ENCODE measurements around the gene MAFG.
A peak's percentile ranks its signal among the peaks of the same experiment; 100 is the strongest.

Gene MAFG

DNA sequence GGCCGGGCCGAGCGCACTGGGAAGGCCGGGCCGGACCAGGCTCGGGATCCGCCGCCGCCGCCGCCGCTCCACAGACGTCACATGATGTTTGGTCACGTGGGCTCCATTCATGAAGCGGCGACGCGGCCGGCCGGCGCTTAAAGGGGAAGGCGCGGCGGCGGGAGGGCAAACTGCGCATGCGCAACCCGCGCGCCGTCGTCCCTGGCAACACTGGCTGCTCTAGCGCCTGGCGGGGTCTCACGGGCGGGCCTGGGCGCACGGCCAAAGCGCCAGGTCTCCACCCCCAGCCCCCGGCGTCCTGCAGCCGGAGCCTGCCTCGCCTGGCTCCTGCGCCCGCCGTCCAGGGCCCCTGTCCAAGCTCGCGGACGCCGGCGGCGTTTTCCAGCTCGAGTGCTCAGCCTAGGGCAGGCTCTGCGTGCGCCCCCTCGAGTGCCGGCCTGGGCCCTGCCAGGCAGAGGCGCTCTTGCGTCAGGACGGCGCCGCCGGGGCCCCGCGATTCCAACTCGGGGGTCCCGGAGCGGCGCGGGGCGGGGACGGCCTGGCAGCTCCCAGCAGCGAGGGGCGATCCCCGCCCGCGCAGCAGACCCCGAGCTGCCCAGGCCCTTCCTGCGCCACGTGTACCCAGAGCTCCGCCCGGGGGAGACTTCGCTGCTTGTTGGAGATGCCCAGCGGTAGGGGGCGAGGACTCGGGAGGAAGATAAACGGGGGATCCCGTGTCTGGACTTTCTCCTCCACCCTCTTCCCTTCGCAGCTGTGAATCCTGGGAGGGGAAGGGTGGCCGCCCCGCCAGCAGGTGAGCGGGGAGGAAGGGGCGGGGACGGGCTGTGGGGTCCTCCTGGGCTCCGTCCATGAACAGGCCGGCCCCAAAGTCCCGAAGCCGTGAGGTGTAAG lies at the start of gene MAFG:
MAFG (minus strand) TSS at position 83 of the 891 bp plus-strand sequence. CDS start 4,550 bp downstream, outside the sequence.
- DNase-seq, result peak; percentile 90

- peak; percentile 53 for DNase-seq
These were observed 49.0 kb upstream of the MAFG start for GRCh38 chr17:81976332-81977210.

DNA sequence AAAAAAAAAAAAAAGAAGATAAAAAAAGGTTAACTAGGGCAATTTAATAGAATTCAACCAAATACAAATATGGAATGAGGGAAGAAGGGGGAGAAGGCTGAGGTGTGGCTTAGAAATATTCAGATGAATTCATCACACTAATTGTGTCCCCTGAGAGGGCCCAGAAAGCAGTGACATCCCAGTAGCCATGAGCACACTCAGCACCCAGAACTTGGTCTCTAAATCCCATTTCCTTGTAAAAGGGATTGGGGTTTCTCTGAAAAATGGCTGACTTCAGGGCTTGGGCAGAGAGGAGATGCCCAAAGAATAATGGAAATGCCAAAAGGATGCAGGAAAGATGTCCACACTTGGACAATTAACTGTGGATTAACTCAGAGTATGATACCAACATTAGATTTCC lies 45.9 kb upstream of the MAFG start:
- no peak for DNase-seq

DNA sequence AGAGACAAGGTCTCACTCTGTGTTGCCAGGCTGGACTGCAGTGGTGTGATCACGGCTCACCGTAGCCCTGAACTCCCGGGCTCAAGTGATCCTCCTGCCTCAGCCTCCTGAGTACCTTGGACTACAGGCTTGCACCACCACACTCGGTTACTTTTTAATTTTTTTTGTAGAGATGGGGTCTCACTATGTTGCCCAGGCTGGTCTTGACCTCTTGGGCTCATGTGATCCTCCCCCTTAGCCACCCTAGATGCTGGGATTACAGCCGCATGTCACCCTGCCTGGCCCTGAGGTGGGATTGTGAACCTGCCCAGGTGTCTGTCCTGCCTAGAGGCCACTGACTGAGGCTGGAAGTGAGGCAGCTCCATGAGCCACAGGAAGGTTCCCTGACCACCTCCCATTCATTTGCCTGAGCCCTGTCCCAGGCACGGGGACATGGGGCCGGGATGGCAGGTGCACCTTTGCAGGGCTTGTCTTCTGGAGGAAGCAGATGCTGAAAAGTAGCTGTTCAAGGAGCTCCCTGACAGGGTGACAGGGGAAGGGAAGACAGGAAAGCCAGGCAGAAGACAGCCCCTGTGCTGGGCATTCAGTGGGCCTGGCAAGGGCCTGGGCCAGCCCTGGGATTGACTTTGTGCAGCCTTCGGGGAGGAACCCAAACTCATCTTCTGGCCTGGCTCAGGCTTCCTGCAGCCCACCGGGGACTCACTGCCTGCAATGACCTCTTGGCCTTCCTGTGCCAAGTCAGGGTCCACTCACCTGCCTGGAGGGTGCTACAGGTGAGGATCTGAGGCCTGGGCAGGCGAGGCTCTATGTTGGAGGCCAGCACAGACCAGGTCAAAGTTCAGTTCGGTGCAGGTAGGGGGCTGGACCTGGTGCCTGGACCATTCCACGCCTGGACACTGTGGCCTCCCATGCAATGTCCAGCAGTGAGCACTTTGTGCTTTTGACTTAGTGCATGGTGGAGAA lies 41.6 kb upstream of the MAFG start:
- DNase-seq, result no peak

DNA sequence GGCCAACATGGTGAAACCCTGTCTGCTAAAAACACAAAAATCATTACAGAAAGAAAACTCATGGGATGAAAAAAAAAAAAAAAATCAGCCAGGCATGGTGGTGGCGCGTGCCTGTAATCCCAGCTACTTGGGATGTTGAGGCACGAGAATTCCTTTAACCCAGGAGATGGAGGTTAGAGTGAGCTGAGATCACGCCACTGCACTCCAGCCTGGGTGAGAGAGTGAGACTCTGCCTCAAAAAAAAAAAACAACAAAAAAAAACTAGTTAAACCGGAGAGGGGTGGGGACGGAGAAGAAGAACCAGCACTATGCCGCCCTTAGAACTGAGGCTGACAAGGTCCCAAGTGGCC lies 40.8 kb upstream of the MAFG start:
- DNase-seq, result no peak

DNA sequence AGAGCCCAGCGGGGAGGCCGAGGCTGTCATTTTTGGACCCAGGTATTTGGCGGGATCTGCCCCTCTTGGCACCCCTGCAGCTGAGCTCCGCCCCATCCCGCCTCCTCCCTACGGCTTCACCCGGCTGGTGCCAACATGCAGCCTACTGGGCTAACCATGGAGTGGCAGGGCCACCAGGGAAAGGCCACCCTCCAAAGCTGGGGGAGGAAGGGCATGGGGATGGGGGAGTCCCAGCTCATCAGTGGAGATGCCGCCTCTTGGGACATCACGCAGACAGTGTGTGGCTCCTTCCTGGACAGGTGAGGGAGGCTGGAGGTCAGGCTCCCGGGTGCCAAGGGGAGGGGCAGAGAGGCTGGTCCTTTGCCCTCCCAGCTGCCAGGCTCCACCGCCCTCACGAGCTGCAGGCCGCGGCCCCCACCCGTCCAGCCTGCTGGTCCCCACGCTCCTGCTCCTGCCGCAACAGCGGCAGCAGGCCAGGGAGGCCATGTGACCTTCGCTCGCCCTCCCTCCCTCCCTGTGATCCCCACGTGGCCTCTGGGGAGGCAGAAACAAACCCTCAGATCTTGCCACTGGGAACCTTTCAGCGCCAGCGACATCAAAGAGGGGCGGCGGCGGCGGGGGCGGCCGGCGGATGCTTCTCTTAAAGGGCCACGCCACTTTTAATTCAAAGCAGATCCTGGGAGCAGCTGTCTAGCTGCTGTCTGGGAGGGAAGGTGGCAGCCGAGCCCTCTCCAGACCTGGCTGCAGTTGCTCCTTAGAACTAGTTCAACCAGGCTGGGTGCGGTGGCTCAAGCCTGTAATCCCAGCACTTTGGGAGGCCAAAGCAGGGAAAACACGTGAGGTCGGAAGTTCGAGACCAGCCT lies 40.2 kb upstream of the MAFG start:
- peak; percentile 89 for DNase-seq

DNA sequence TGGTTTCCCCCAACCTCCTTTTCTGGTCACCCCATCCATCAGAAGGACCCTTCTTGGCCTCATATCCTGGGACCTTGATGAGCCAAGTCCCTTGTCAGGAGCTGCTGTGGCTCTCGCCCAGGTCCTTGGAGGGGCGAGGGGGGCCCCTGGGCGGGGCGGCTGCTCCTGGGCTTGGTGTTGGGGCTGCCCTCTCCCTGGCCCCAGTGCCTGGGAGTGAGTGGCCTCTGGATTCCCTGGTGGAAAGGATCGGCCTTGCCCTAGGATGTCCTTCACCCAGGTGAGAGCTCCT lies 39.7 kb upstream of the MAFG start:
- no peak for DNase-seq

GRCh38 chr17:81966343-81967243 lies 39.1 kb upstream of the MAFG start:
- DNase-seq, result no peak

DNA sequence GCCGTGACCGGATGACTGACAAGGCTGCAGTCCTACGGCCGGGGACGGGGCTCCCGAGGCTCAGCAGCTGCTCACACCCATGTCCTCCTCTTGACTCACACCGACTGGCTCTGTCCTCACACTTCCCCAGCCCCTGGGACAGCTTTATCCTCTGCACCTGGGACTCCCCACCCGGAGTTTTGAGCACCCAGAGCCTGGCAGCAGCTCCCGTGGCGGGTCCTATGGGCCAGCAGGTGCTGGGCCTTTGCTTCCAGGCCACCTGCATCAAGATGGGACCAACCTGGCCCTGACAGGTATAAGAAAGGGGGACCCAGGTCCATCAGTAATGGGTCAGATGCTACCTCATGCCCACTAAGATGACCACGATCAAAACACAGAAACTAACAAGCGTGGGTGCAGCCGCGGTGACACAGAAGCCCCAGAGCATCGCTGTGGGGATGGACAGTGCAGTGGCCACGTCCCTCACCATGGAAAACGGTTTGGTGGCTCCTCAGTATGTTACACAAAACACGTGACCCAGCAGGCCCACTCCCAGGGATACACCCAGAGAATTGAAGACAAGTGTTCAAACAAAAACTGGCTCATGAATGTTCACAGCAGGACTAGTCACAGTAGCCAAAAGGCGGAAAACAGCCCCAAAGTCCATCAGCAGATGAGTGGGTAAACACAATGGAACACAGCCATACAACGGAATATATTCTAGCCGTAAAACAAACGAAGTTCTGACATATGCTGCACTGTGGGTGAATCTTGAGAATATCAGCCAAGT lies 36.7 kb upstream of the MAFG start:
- DNase-seq, result no peak

DNA sequence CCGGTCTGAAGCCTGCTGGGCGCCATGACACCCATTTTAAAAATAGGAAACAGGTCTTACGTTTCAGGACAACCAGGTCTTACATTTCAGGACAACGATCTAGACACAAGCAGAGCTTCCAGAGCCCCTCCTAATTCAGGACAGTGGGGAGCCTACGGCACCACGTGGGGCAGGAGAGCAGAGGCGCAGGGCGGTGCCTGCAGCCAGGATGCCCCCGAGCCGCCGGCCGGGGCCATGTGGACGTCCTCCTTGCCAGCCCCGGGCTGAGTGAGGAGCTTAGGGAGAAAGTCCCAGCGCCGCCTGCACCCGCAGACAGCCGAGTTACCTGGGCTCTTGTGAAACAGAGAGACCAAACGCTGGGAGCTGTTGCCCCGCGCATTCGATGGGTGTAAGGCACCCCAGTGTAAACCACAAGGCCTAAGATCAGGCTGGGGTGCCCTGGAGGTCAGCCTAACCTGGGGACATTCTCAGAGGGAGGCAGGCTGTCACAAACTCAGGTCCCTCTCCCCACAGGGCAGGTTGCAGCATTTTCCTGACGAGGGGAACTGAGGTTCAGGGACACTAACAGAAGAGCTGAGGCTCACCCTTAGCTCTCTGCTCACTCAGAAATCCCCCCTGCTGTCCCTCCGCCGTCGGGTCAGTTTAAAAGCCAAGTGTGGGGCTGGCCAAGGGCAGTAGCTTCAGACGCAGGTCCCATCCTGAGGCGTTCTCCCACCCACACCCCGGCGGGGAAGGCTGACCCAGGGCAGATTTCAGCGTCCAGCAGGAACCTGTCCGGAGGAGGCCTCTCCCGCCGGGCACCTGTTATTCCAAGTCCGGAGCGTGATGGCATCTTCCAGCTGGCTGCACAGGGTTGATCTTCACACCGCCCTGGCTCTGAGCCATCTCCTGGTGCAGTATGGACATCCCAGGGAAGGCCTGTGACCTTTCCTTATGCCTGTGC lies 35.2 kb upstream of the MAFG start:
- DNase-seq, result no peak

DNA sequence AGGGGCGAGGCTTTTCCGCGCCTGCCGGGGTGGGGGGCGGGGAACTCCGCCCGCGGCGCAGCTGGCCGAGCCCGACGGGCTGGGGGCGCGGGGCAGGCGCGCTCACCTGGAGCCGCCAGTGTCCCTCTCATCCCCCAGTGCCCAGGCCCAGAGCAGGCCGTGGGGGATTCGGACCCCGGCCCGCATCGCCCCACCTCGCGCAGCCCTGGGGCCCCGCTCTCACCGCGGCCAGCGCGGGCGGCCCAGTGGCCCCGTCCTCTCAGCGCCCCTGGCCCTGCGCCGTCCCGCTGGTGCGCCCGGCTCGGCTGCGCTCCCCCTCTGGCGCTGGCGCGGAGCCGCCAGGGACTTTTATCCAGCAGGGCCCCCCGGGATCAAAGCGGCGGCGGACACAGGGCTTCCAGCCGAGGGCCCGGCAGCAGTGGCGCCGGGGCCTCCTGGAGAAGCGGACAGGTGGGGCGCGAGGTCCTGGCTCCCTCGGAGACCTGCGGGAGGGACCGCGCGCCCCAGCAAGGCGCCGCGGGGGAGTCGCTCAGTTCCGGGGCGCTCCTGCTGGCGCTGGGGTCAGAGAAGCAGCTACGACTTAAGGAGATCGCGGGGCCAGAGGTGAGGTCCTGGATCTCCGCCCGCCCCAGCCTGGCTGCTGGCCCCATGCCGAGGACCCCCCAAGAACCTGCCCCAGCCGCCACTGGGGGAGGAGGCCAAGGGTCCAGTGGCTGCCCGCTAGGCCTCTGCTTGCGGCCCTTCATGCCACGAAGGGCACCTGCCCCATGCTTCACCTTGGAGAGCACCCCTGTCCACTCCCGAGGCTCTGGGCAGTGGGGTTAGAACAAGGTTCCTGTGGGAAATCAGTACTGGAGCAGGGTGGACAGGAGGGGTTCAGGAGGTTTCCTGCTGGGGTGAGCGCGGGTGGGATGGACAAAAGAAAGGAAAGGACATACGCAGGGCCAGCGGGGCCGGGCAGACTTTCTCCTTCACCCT lies 34.3 kb upstream of the MAFG start:
- no peak for DNase-seq

DNA sequence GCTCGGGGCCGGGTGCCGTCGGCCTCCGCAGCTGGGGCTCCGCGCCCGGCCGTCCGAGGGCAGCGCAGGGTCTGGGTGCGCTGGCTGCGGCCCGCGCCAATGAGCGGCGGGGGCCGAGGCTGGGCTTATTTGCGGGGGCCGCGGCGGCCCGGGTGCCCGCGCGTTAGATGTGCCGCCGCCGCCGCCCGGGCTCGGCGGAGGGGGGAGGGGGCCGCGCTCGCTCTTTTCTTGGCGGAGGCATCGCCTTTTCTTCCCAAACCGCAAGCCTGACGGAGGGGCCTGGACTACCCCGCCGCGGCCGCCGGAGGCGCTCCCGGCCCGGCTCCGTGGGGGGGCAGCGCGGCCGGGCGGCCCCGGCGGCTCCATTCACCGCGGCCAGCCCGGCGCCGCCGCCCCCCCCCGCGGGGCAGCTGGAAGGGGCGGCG lies 33.6 kb upstream of the MAFG start, which contains the start of gene NOTUM:
NOTUM (minus strand) TSS at position 101 of the 425 bp plus-strand sequence. CDS start 278 bp downstream, outside the sequence.
- no peak for DNase-seq

DNA sequence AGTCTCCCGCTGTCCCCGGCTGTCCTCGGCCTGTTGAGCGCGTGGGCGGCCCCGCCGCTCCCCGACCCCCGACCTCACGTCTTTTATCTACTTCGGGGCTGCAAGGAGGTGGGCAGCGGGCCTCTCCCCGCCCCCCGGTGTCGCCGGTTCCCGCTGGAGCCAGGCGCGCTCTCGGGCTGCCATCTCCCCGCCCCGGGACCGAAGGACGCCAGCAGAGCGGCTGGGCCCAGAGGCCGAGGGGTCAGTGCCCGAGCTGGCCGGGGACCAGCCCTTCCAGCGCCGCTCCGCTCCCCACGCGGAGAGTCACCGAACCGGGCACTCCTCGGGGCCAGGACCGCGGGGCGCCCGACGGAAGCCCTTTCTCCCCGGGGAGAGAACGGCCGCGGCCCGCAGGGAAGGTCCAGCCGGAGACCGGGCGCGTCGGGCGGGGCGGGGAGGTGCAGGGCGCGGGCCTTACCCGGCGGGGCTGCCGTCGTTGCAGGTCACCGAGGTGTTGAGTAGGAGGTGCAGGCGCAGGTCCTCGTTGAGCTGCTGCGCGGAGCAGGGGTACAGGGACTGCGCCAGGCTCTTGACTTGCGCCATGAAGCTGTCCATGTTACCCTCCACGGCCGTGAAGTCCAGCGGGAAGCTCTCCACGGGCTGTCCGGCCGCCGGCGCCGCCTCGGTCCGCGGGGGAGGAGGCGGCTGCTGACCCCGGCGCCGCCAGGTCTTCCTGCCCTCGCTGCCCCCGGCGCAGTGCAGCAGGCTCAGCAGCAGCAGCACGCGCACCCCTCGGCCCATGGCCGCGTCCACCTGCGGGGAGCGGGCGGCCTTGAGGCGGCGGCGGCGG lies 32.8 kb upstream of the MAFG start:
- no peak for DNase-seq

DNA sequence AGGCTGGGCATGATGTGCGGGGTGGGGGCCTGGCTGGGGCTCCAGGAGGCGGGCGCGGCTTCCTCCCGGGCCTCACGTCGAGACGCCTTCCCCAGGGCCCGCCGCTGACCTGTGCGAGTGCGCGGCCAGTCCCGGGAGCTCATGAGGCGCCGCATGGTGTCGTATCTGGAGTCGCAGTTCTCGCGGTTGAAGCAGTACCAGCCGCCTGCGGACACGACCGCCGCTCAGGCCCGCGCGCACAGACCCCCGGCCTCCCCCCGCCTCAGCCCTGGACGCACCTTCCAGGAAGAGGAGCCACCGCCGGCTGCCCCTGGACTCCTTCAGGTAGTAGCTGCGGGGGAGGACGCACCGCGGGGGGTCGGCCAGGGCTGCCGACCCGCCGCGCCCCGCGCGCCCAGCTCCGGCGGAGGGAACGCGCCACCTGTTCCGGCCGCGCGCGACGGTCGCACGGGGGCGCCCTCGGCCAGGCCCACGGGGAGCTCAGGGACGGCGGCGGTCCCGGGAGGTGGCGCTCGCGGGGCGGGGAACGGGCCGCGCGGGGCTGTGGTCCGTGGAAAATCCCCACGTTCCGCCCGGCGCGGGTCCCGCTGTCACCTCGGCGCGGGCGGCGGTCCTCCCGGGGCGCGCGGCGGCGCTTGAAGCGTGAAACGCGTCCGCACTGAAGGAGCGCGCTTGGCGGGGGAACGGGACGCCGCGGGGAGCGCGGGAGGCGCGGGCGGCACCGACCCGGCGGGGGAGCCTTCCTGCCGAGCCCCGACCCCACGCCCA lies 32.0 kb upstream of the MAFG start:
- DNase-seq, result peak; percentile 84

DNA sequence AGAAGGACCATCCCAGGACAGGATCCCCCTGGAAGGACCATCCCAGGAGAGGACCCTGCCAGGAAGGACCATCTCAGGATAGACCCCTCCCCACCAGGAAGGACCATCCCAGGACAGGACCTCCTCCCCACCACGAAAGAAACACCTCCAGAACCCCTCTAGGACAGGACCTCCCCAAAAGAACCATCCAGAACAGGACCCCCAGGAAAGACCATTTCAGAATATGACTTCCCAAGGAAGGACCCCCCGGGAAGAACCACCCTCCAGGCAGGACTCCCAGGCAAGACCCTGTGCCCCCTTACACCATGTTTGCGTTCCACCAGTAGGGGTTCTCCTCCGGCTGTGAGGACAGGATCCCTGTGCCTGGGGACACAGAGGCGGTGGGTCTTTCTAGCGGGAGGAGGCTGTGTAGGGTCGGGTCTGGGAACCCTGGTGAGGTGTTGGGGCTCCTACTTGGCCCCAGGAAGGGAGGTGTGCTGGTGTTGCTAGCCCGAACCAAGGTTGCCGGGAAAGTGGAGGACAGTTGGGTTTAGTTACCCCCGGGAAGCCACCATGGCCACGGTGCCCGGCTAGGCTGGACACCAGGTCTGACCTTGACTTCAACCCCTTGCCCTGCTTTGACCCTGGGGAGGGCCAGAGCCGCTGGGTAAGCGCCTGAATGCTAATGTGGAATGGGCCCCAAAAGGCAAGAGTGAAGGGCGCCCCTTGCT lies 31.3 kb upstream of the MAFG start:
- no peak for DNase-seq
